HuH-7 (cell line): Measurements from ENCODE around the gene PKNOX1.
"Not testable (repeated sequence)": the region's sequence is repeated elsewhere in the genome, so short reads cannot be mapped to it uniquely, and the experiment has no call there.

Experiments used
- DNase-seq: peaks from one replicate; pipeline ENCODE4 v3.0.0; 2011; ENCODE audit warnings: low spot score

PKNOX1 gene

DNA sequence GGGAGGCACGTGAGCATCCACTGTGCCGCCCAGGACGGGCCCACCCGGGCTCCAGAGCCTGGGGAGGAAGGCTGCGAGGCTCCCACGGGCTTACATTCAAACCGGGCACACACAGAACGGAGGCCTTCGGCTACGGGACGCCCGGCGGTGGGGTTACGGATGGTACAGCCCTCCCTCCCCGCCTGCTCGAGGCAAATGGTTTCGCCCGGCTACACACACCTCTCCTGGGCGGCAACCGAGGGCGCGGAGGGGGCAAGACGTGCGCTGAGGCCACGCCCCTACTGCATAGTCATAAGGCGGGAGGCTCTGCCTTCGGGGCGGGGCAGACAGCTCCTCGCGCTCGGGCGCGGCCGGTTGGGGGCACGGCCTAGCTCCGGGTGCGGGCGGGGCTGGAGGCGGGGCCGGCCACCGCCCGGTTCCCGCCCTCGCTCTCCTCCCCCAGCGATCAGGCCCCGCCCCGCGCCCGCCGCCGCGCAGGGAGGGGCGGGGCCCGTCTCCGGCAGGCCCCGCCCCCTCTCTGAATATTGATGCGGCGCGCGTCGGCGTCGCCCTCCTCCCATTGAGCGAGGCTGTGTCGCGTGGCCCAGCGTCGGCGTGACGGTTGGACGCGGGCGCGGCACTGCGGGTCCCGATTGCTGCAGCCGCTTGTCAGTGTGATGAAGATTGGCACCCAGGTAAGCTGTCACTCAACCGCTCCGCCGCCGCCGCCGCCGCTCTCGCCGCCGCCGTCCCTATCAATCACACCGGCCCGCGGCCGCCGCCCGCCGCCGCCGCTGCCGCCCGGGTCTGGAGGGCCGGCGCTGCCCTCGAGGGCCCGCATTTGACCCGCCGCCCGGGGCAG lies at the start of gene PKNOX1:
TSS of gene PKNOX1 (plus strand) at position 572 of the 841 bp plus-strand sequence. CDS start 29,820 bp downstream, outside the sequence.
- peak; percentile 94 for DNase-seq

- no peak for DNase-seq
Measured at GRCh38 chr21:42925114-42925926, 49.0 kb upstream of the PKNOX1 start, which contains the start of gene ERVH48-1. ERVH48-1 (minus strand) TSS chr21:42925630; CDS start chr21:42919006, 6,624 bp downstream.

GRCh38 chr21:42927474-42928200 lies 46.7 kb upstream of the PKNOX1 start:
- DNase-seq, result not testable (repeated sequence)

DNA sequence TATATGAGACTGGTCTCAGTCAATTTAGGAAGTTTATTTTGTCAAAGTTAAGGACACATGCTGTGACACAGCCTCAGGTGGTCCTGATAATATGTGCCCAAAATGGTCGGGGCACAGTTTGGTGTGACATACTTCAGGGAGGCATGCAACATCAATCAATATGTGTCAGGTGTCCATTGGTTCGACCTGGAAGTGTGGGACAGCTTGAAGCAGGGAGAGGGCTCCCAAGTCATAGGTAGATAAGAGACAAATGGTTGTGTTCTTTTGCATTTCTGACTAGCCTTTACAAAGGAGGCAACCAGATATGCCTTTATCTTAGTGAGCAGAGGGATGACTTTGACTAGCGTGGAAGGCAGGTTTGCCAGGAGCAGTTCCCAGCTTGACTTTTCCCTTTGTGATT lies 44.4 kb upstream of the PKNOX1 start:
- no peak for DNase-seq

DNA sequence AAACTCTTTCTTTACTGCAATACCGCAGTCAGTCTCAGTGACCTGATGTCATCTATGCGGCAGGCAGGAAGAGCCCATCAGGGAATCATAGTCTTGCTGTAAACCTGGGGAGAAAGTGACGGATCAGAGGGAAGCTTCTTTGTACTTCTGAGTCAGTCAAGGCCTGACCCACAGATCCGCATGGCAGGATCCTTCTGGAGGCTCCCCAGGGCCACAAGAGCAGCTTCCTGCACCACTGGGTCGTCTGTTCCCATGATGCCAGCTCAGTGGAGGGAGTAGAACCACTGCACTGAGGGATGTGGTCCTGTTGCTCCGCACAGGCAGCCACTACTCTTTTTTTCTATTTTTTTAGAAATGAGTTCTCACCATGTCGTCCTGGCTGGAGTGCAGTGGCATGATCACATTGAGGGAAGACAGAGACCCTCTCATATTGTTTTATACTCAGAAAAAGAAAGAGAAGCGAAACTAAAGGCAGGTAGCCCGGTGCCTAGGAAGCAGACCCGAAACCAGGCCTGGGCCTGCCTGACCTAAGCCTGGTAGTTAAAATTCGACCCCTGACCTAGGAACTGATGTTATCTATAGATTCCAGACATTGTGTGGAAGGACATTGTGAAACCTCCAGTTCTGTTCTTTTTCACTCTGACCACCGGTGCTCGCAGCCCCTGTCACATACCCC lies 42.7 kb upstream of the PKNOX1 start:
- no peak for DNase-seq

DNA sequence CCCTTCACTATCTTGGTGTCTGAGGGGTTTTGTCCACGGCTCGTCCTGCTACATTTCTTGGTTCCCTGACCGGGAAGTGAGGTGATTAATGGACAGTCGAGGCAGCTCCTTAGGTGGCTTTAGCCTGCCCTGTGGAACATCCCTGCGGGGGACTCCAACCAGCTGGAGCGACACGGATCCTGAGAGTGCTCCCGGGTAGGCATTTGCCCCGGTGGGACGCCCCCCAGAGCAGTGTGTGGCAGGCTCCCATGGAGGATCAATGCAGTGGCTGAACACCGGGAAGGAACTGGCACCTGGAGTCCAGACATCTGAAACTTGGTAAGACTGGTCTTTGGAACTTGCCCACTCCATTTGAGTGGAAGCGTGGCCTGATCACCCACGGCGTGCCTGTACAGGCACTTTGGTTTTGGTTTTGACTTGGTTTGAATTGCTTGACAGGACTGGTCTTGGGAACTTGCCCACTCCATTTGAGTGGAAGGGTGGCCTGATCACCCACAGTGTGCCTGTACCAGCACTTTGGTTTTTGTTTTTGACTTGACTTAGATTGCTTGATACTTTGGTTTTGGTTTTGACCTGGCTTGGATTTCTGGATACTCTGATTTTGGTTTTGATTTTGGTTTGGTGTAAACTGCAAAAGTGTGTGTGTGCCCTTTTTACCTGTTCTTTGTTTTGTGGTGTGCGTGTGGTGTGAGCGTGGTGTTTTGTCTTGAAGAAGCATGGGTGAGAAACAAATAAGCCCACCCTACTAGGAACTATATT lies 41.8 kb upstream of the PKNOX1 start:
- not testable (repeated sequence) for DNase-seq

GRCh38 chr21:42933137-42933970 lies 41.0 kb upstream of the PKNOX1 start:
- not testable (repeated sequence) for DNase-seq

- not testable (repeated sequence) for DNase-seq
Measured at GRCh38 chr21:42933973-42934372, 40.4 kb upstream of the PKNOX1 start.

DNA sequence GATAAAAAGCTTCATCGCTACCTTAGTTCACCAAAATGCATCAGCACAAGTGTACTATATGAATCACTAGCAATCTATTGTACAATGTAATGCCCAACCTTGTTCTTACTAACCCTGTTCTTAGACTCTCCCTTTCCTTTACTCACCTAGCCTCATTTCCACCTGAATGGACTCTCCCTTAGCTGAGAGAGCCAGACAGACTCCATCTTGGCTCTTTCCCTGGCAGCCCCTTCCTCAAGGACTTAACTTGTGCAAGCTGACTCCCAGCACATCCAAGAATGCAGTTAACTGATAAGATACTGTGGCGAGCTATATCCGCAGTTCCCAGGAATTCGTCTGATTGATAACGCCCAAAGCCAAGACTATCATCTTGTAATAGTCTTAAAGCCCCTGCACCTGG lies 38.0 kb upstream of the PKNOX1 start:
- DNase-seq, result not testable (repeated sequence)

- not testable (repeated sequence) for DNase-seq
Measured at GRCh38 chr21:42937034-42937940, 37.1 kb upstream of the PKNOX1 start.

DNA sequence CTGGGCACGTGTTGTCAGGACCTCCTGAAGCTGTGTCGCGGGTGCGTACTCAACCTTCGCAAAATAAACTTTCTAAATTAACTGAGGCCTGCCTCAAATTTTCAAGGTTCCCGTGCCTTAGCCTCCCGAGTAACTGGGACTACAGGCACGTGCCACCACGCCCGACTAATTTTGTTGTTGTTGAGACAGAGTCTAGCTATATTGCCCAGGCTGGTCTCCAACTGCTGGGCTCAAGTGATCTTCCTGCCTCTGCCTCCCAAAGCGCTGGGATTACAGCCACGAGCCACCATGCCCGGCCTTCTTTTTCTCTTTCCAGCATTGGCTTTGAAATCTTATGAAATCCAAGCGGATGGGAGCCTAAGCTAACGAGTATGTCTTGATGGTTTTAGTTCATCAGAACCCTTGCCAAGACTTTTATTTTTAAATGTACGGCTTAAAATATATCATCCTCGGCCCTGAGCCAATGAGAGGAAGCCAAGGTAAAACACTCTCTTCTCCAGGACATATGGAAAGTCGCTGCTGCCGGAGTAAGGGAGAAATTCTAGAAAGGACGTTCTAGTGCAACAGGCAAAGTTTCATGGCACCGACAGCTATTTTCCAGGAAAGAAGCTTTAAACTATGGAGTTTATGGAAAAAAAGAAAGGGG lies 36.3 kb upstream of the PKNOX1 start:
- no peak for DNase-seq

GRCh38 chr21:42938606-42938995 lies 35.8 kb upstream of the PKNOX1 start:
- not testable (repeated sequence) for DNase-seq

- no peak for DNase-seq
Measured at GRCh38 chr21:42939582-42940413, 34.6 kb upstream of the PKNOX1 start.

- no peak for DNase-seq
Measured at GRCh38 chr21:42941696-42942085, 32.7 kb upstream of the PKNOX1 start.

DNA sequence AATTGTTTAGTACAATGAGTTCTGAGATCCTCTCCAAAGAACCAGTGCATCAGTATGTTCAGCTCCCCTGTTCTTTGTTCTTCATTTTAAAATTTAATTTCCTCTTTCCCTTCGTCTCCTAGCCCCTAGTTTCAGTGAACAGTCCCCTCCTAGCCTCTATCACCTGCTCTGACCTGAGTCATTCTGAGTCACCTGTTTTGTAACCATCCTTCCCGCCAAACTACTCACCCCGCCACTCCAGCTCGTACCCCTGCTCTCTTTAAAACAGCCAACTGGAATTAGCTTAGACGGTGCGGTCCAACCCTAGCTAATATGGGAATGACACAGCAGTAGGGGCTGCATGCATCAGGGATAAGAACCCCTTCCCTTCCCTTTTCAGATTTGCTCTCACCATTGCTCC lies 32.1 kb upstream of the PKNOX1 start:
- no peak for DNase-seq

DNA sequence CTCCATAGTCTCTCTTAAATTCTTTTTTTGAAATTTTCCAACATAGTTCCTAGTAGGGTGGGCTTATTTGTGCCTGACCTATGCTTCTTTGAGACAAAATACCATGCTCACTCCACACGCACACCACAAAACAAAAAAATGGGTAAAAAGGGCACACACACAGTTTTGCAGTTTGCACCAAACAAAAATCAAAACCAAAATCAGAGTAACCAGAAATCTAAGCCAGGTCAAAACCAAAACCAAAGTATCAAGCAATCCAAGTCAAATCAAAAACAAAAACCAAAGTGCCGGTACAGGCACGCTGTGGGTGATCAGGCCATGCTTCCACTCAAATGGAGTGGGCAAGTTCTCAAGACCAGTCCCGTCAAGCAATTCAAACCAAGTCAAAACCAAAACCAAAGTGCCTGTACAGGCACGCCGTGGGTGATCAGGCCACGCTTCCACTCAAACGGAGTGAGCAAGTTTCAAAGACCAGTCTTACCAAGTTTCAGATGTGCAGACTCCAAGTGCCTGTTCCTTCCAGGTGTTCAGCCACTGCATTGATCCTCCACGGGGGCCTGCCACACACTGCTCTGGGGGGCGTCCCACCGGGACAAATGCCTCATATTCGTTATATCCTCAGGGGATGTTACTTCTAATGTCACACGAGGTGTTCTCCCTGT lies 25.1 kb upstream of the PKNOX1 start:
- not testable (repeated sequence) for DNase-seq

DNA sequence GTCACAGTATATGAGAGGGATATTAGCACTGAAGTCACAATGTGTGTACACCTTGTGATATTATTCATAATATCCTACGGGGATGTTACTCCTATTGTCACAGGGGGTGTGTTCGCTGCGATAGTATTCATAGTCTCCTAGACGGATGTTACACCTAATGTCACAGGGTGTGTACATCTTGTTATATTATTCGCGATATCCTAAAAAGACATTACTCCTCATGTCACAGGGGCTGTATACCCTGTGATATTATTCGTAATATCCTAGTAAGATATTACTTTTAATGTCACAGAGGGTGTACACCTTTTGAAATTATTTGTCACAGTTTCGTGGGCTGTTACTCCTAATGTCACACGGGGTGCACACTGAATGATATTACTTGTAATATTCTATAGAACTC lies 23.2 kb upstream of the PKNOX1 start:
- not testable (repeated sequence) for DNase-seq
